GM12878 (cell line): ENCODE results near the gene FGGY. TPM values are rescaled to one million over a fixed set of nuclear protein-coding genes. Genes with fewer than 3 reads are reported as not detected.

Source experiments
- ATAC-seq: fragments of 200-7000 bp; cut with Tn5 transposase; 3 replicates; pipeline ENCODE4 v1.9.1; 2020; ENCODE audit warnings: mild to moderate bottlenecking, moderate library complexity
- BruUV-seq: library from RNA; stranded (reverse); fragments of 400-500 nt; replicated peaks from 2 replicates; lab custom pipeline; 2021; lab: Mats Ljungman, UMichigan
- CTCF ChIA-PET: fragments of 300-600 bp; sonication (Branson Sonifier 250); formaldehyde crosslinking; extraction: SDS; loops from one replicate; lab custom pipeline; 2021; ENCODE audit warnings: inconsistent platforms; lab: Yijun Ruan, JAX
- POLR2A ChIA-PET: fragments of 350-600 bp; formaldehyde crosslinking; extraction: SDS; loops from one replicate; lab custom pipeline; 2021; ENCODE audit warnings: inconsistent platforms; lab: Charles Lee
- RAD21 ChIA-PET: fragments of 300-600 bp; sonication (Branson Sonifier 250); formaldehyde crosslinking; loops from one replicate; lab custom pipeline; 2023; ENCODE audit warnings: antibody characterized with exemption; ENCODE audit not compliant: unreplicated experiment; lab: Charles Lee
- SMC1A ChIA-PET: fragments of 300-600 bp; sonication (Branson Sonifier 250); formaldehyde crosslinking; loops from one replicate; lab custom pipeline; 2023; ENCODE audit not compliant: unreplicated experiment, uncharacterized antibody; lab: Charles Lee
- DNase-seq: peaks from one replicate; pipeline ENCODE4 v3.0.0-alpha.2; 2011; ENCODE audit warnings: low read depth, low spot score
- FAIRE-seq: peaks from 3 replicates; lab custom pipeline; 2011; peaks lifted over from hg19 to GRCh38; lab: Jason Lieb, UNC
- H2AFZ ChIP-seq: 2 replicates; pipeline ENCODE4 v1.6.0; 2011; ENCODE audit warnings: low read depth, low read length, control low read depth; ENCODE audit not compliant: control insufficient read depth
- H3K27ac ChIP-seq: 2 replicates; pipeline ENCODE4 v1.5.1; 2011; ENCODE audit warnings: control low read depth; ENCODE audit not compliant: control insufficient read depth, insufficient read depth
- H3K27me3 ChIP-seq, 2 experiments: replicated peaks in 1 of 2; 2 replicates each; pipeline versions ENCODE4 v1.6.0 to v1.6.1; 2011; ENCODE audit warnings: low read length in 1 of 2; ENCODE audit not compliant: control insufficient read depth in 2 of 2, insufficient read depth in 2 of 2
- H3K36me3 ChIP-seq, 2 experiments: 2 replicates each; pipeline ENCODE4 v1.5.1; 2011; ENCODE audit warnings: low read length in 1 of 2; ENCODE audit not compliant: control insufficient read depth in 2 of 2, insufficient read depth in 2 of 2
- H3K4me1 ChIP-seq: 2 replicates; pipeline ENCODE4 v1.6.1; 2011; ENCODE audit warnings: mild to moderate bottlenecking, low read length, moderate library complexity, mixed read lengths; ENCODE audit not compliant: control insufficient read depth, insufficient read depth
- H3K4me2 ChIP-seq: 2 replicates; pipeline ENCODE4 v1.6.0; 2011; ENCODE audit warnings: control low read depth; ENCODE audit not compliant: control insufficient read depth, insufficient read depth
- H3K4me3 ChIP-seq: fragments of 200-600 bp; sonication (generic); 2 replicates; pipeline ENCODE4 v1.5.1; 2016
- H3K79me2 ChIP-seq: 2 replicates; pipeline ENCODE4 v1.6.0; 2011; ENCODE audit warnings: low read length; ENCODE audit not compliant: control insufficient read depth, insufficient read depth
- H3K9ac ChIP-seq: 2 replicates; pipeline ENCODE4 v1.8.0; 2011; ENCODE audit warnings: low read length, control low read depth, mixed read lengths; ENCODE audit not compliant: control insufficient read depth, insufficient read depth
- H3K9me3 ChIP-seq: replicated peaks from 3 replicates; pipeline ENCODE4 v1.5.1; 2011; ENCODE audit warnings: mild to moderate bottlenecking, low read length; ENCODE audit not compliant: control insufficient read depth, insufficient read depth
- H4K20me1 ChIP-seq: 2 replicates; pipeline ENCODE4 v1.6.0; 2011; ENCODE audit not compliant: control insufficient read depth, insufficient read depth
- BMI1 ChIP-seq: fragments of 450-650 bp; IDR thresholded peaks from 2 replicates; pipeline ENCODE4 v1.6.1; 2016; ENCODE audit warnings: mild to moderate bottlenecking, moderate library complexity, borderline replicate concordance
- FOXM1 ChIP-seq: IDR thresholded peaks from 2 replicates; pipeline ENCODE4 v1.6.1; 2012; ENCODE audit warnings: low read depth, mild to moderate bottlenecking, inconsistent platforms, low read length, moderate library complexity
- HCFC1 ChIP-seq: fragments of 150-350 bp; IDR thresholded peaks from 2 replicates; pipeline ENCODE4 v1.6.1; 2014; ENCODE audit warnings: low read length
- JUNB ChIP-seq: IDR thresholded peaks from 2 replicates; pipeline ENCODE4 v1.6.1; 2016; ENCODE audit warnings: antibody characterized with exemption, mild to moderate bottlenecking
- MEF2A ChIP-seq: IDR thresholded peaks from 2 replicates; pipeline ENCODE4 v1.6.1; 2011; ENCODE audit warnings: low read depth, mild to moderate bottlenecking, low read length, moderate library complexity; ENCODE audit not compliant: insufficient read depth
- MXI1 ChIP-seq: fragments of 150-350 bp; IDR thresholded peaks from 2 replicates; pipeline ENCODE4 v1.6.1; 2011; ENCODE audit warnings: low read depth, mild to moderate bottlenecking, inconsistent platforms, low read length, improper control_type of control experiment
- NR2C1 ChIP-seq: fragments of 450-650 bp; IDR thresholded peaks from 2 replicates; pipeline ENCODE4 v1.6.1; 2017; ENCODE audit warnings: antibody characterized with exemption, mild to moderate bottlenecking, moderate library complexity
- NR2F1 ChIP-seq: fragments of 450-650 bp; conservative IDR thresholded peaks from 2 replicates; pipeline ENCODE4 v1.6.1; 2017; ENCODE audit warnings: mild to moderate bottlenecking
- PAX8 ChIP-seq: fragments of 450-650 bp; IDR thresholded peaks from 2 replicates; pipeline ENCODE4 v1.6.1; 2017; ENCODE audit warnings: mild to moderate bottlenecking, moderate library complexity
- PKNOX1 ChIP-seq: fragments of 450-650 bp; IDR thresholded peaks from 2 replicates; pipeline ENCODE4 v1.6.1; 2016; ENCODE audit warnings: mild to moderate bottlenecking
- RUNX3 ChIP-seq: IDR thresholded peaks from 2 replicates; pipeline ENCODE4 v1.6.1; 2012; ENCODE audit warnings: low read length, inconsistent platforms
- SKIL ChIP-seq: fragments of 450-650 bp; IDR thresholded peaks from 2 replicates; pipeline ENCODE4 v1.6.1; 2017; ENCODE audit warnings: mild to moderate bottlenecking, low read depth, inconsistent platforms; ENCODE audit not compliant: poor library complexity, severe bottlenecking
- SUPT20H ChIP-seq: IDR thresholded peaks from 2 replicates; pipeline ENCODE4 v1.6.1; 2011; ENCODE audit warnings: low read depth, mild to moderate bottlenecking, low read length, moderate library complexity, borderline replicate concordance; ENCODE audit not compliant: control insufficient read depth
- WGBS: methylation state at CpG from one replicate; pipeline ENCODE4 v1.1.6; 2016; ENCODE audit warnings: low lambda C conversion rate; ENCODE audit not compliant: insufficient replicate concordance, insufficient coverage; ENCODE audit errors: missing lambda C conversion rate; 5-methylcytosine and 5-hydroxymethylcytosine counted together
- in situ Hi-C: fragments of 300-500 bp; cut with MboI; formaldehyde crosslinking; loops from 9 replicates; pipeline ENCODE4 v1.14.3; 2018; ENCODE audit warnings: mixed read lengths
- intact Hi-C: fragments of 100-400 bp; cut with micrococcal nuclease; formaldehyde crosslinking; loops from one replicate; pipeline ENCODE4 v1.14.2; 2022; ENCODE audit not compliant: unreplicated experiment
- polyA plus RNA-seq, 11 experiments: library from polyadenylated mRNA; depleted of rRNA in 4 of 11; unstranded in 6 of 11; stranded (reverse) in 5 of 11; fragments of >200 nt; fragmentation: Nextera tagmentation in 4 of 11; fragmentation: Illumina TruSeq in 1 of 11; extraction: Ambion mirVana in 4 of 11; extraction: Trizol in 1 of 11; gene quantifications; 1 replicate in 1 of 11; 2 replicates in 10 of 11; pipeline versions ENCODE4 v1.2.1 to v1.2.3, GENCODE V29; 2011 to 2016; ENCODE audit warnings: inconsistent platforms in 2 of 11, missing spikeins in 2 of 11, low read depth in 1 of 11
- total RNA-seq, 4 experiments: library from RNA; depleted of rRNA in 3 of 4; stranded (reverse); fragments of >200 nt in 3 of 4; fragmentation: Illumina TruSeq in 1 of 4; extraction: Trizol in 1 of 4; gene quantifications; 2 replicates each; pipeline versions ENCODE4 v1.2.1 to v1.2.3, GENCODE V29; 2013 to 2021
- TF ChIP-seq, protein P1 (sequence below): IDR thresholded peaks from 2 replicates; pipeline ENCODE4 v1.6.1; 2012; ENCODE audit warnings: low read depth, low read length, improper control_type of control experiment

Gene FGGY
- total and polyA plus RNA-seq, 10 of the 15 experiments (the other 5 are each of a cell fraction or from before 2014, with no cell fraction given), result 6.2 to 11.9 (median 7.5) TPM

DNA sequence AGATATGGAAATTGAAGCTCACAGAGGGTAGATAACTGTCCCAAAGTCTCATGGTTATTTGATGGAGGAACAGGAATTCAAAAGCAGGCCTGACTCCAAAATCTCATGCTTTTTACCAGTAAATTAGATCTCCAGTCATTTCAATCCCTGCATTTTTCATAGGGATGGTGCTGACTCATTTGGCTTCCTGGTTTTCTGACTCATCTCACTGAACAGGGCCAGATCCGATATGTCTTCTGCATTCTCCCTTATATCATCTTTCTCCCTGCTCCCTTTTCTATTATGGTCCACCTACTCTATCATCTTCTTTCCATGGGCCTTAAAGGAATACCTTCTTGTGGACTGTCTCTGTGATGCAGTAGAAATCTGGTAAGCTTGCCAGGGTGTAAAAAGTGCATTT is 187.2 kb downstream of the FGGY start:
- FAIRE-seq (no peak), ATAC-seq (no peak), DNase-seq (no peak)
- Histone ChIP-seq H2AFZ (no peak overlapping the region), H3K4me3 (no peak overlapping the region), H4K20me1 (no peaks in the 10 kb centered on the region), H3K79me2 (no peaks in the 10 kb centered on the region), H3K9ac (no peak overlapping the region), H3K4me1 (peaks cover 10% of the 10 kb centered on the region), H3K36me3 (no peaks in the 10 kb centered on the region; a peak in 1 of 4 replicates)
- intact Hi-C loops (no loop called here), in situ Hi-C loops (no loop called here)
- 0% methylated on average over 1 of the region's 1 CpG for WGBS
- POLR2A ChIA-PET, result no interaction called here
- SMC1A ChIA-PET, result interaction anchor here (0.6 to 1.0 kb wide), 2 partner anchors 33 to 39 kb away, joined by 3 read pairs; no protein-coding TSS in a partner anchor
- CTCF ChIA-PET, result no interaction called here
- no TSS peak for BruUV-seq
- TF ChIP-seq JUNB (0 out of 2 replicates have a peak, but pooled peaks have one; percentile 20), MXI1 (no peak)
- TF ChIP-seq, all 136 proteins: peak for 1
- Histone ChIP-seq H3K27me3 (no peaks in the 10 kb centered on the region), H3K27ac (no peak overlapping the region), H3K4me2 (no peak overlapping the region), H3K9me3 (no peaks in the 10 kb centered on the region)
- RAD21 ChIA-PET, result no interaction called here

DNA sequence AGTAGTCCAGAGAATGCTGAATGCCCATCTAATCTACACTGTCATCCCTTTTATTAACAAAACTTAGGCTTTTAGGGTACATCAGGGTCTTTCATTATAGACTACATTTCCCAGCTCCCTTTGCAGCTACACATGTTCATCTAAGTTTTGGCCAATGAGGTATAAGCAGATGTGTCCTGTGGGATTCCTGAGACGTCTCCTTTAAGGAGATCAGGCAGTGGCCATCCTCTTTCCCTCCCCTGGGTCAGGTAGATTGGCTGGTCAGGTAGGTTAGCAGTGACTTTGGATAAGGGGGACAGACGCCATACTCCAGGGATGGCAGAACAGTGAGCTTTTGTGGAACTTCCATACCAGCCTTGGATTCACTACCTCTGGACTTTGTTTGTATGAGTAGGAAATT is 188.3 kb downstream of the FGGY start:
- Histone ChIP-seq H3K9me3 (no peaks in the 10 kb centered on the region), H2AFZ (no peak overlapping the region), H3K4me1 (peaks cover 10% of the 10 kb centered on the region), H3K4me2 (no peak overlapping the region), H3K27me3 (no peaks in the 10 kb centered on the region), H3K9ac (no peak overlapping the region), H3K36me3 (no peaks in the 10 kb centered on the region; a peak in 1 of 4 replicates), H4K20me1 (no peaks in the 10 kb centered on the region), H3K79me2 (no peaks in the 10 kb centered on the region), H3K27ac (no peak overlapping the region), H3K4me3 (no peak overlapping the region)
- SMC1A ChIA-PET, result interaction anchor here (0.9 to 1.3 kb wide), 3 partner anchors 8 to 194 kb away, joined by 3 to 4 read pairs (median 4); no protein-coding TSS in a partner anchor
- ATAC-seq (no peak), DNase-seq (no peak), FAIRE-seq (no peak)
- BruUV-seq, result no TSS peak
- CTCF ChIA-PET, result no interaction called here
- in situ Hi-C loops (no loop called here), intact Hi-C loops (no loop called here)
- WGBS, result 74% methylated on average over 2 of the region's 2 CpGs
- RAD21 ChIA-PET, result no interaction called here
- POLR2A ChIA-PET, result no interaction called here
- TF ChIP-seq NR2F1 (no peak), NR2C1 (no peak), SKIL (no peak), FOXM1 (no peak), HCFC1 (no peak), SUPT20H (no peak), MEF2A (no peak), RUNX3 (no peak), PKNOX1 (no peak), BMI1 (no peak), PAX8 (no peak)
- TF ChIP-seq, protein P1, sequence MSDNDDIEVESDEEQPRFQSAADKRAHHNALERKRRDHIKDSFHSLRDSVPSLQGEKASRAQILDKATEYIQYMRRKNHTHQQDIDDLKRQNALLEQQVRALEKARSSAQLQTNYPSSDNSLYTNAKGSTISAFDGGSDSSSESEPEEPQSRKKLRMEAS, result no peak
